DOHH2 (cell line): Measurements from ENCODE around the gene DNAH14.

Experiments used
- EZH2phosphoT487 ChIP-seq: fragments of 200-600 bp; sonication (generic); IDR thresholded peaks from 2 replicates; pipeline ENCODE4 v1.6.1; 2017; ENCODE audit warnings: borderline replicate concordance, mild to moderate bottlenecking, antibody characterized with exemption, low read length, moderate library complexity, mixed read lengths
- TF ChIP-seq, protein P1 (sequence below): fragments of 200-600 bp; sonication (generic); IDR thresholded peaks from one replicate; pipeline ENCODE4 v1.5.1; 2014; ENCODE audit warnings: antibody characterized with exemption, mild to moderate bottlenecking, low read depth, low read length; ENCODE audit not compliant: poor library complexity, severe bottlenecking

DNA sequence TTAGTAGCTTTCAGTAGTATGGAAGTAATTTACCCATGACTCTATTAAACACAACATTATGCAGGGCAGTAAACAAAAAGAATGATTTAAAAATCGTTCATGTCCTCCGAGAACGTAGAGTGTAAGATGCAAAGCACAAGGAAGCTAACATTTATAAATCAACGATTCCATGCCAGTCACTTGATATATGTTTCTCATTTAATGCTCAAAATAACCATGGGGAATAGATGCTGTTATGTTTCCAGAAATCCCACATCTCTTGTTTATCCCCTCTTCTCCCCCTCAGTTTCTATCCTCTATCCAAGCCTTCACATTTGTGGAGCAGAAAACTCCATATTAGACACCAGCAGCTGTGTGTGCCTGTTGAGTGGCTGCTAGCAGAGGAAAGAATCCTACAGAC lies 445.5 kb downstream of the DNAH14 start:
- no peak for TF ChIP-seq EZH2phosphoT487
- TF ChIP-seq, protein P1, sequence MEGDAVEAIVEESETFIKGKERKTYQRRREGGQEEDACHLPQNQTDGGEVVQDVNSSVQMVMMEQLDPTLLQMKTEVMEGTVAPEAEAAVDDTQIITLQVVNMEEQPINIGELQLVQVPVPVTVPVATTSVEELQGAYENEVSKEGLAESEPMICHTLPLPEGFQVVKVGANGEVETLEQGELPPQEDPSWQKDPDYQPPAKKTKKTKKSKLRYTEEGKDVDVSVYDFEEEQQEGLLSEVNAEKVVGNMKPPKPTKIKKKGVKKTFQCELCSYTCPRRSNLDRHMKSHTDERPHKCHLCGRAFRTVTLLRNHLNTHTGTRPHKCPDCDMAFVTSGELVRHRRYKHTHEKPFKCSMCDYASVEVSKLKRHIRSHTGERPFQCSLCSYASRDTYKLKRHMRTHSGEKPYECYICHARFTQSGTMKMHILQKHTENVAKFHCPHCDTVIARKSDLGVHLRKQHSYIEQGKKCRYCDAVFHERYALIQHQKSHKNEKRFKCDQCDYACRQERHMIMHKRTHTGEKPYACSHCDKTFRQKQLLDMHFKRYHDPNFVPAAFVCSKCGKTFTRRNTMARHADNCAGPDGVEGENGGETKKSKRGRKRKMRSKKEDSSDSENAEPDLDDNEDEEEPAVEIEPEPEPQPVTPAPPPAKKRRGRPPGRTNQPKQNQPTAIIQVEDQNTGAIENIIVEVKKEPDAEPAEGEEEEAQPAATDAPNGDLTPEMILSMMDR: no peak
